Mucosa of stomach (tissue), 1 donor: ENCODE measurements around the gene OTUD5.

Experiments used
- H3K27me3 ChIP-seq: one replicate; pipeline ENCODE4 v1.7.0; 2013; ENCODE audit warnings: mild to moderate bottlenecking, low read length; ENCODE audit not compliant: control insufficient read depth, insufficient read depth
- H3K36me3 ChIP-seq: one replicate; pipeline ENCODE4 v1.7.0; 2013; ENCODE audit warnings: low read length; ENCODE audit not compliant: control insufficient read depth, insufficient read depth
- H3K4me1 ChIP-seq: one replicate; pipeline ENCODE4 v1.7.0; 2013; ENCODE audit warnings: mild to moderate bottlenecking, low read length; ENCODE audit not compliant: control insufficient read depth, insufficient read depth
- H3K4me3 ChIP-seq: one replicate; pipeline ENCODE4 v1.7.0; 2013; ENCODE audit warnings: low read length
- H3K9ac ChIP-seq: one replicate; pipeline ENCODE4 v1.7.0; 2013; ENCODE audit warnings: mild to moderate bottlenecking, low read length, moderate library complexity
- H3K9me3 ChIP-seq: one replicate; pipeline ENCODE4 v1.7.0; 2013; ENCODE audit warnings: mild to moderate bottlenecking, low read length, moderate library complexity; ENCODE audit not compliant: control insufficient read depth
- donor health status: Pancreatic carcinoma.

The OTUD5 gene

DNA sequence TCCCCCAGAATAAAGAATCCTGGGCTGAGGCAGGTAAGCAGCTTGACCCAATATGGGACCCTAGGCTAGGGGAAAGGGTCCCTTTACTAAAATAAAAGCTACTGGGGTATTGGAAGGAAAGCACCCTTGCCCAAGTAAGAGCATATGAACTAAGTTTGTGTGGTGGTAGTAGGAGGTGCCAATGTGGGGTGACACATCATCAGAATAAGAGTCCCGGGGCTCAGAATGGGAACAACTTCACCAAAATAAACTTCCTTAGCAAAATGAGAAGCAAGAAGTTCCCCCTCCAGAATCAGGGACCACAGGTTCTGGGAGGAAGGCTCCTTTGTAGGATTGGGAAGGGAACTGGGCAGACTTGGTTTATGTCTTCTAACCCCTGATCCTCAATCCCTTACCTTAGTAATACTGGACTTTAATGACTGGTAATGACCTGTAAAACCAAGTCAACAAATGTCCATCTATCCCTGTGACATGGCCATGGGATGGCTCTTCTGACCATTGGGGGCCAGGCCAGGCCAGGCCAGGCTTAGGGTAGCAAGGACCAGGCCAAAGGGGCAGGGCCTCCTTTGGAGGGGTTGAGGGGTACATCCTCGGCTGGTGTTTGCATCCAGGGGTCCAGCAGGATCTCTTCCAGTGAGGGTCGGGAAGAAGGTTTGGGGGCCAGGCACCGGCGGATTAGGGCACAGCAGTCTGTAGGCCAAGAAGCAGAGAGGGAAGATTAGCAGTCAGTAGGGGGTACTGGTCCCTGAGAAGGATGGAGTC is 43.6 kb downstream of the OTUD5 start:
- H3K4me1 ChIP-seq = peaks cover 12% of the 10 kb centered on the region
- H3K36me3 ChIP-seq = no peaks in the 10 kb centered on the region
- no peaks in the 10 kb centered on the region for H3K27me3 ChIP-seq
- no peak overlapping the region for H3K4me3 ChIP-seq
- H3K9ac ChIP-seq = no peak overlapping the region
- H3K9me3 ChIP-seq = no peaks in the 10 kb centered on the region

GRCh38 chrX:48911412-48912182 is 45.8 kb downstream of the OTUD5 start, which contains the start of gene SLC35A2:
SLC35A2 (minus strand) TSS chrX:48911646; CDS start chrX:48911636, 10 bp downstream.
- peak within 1 kb of the TSS; percentile 80 for H3K9ac ChIP-seq

GRCh38 chrX:48910926-48911411 is 46.4 kb downstream of the OTUD5 start:
- H3K27me3 ChIP-seq = no peaks in the 10 kb centered on the region
- no peaks in the 10 kb centered on the region for H3K9me3 ChIP-seq
- peaks cover 6% of the 10 kb centered on the region for H3K4me1 ChIP-seq
- peak overlapping the region; percentile 89 for H3K4me3 ChIP-seq
- peak overlapping the region; percentile 80 for H3K9ac ChIP-seq
- H3K36me3 ChIP-seq = no peaks in the 10 kb centered on the region

More at GRCh38 chrX:48911412-48912182, 45.8 kb downstream of the OTUD5 start, which contains the start of gene SLC35A2:
- Histone ChIP-seq H3K4me3 (peak within 1 kb of the TSS; percentile 89), H3K27me3 (no peaks in the 10 kb centered on the region), H3K4me1 (peaks cover 6% of the 10 kb centered on the region), H3K36me3 (no peaks in the 10 kb centered on the region), H3K9me3 (no peaks in the 10 kb centered on the region)

GRCh38 chrX:48909703-48910294 is 47.6 kb downstream of the OTUD5 start:
- no peak overlapping the region for H3K4me3 ChIP-seq
- no peaks in the 10 kb centered on the region for H3K27me3 ChIP-seq
- peaks cover 6% of the 10 kb centered on the region for H3K4me1 ChIP-seq
- no peaks in the 10 kb centered on the region for H3K36me3 ChIP-seq
- H3K9ac ChIP-seq = no peak overlapping the region
- H3K9me3 ChIP-seq = no peaks in the 10 kb centered on the region

- Histone ChIP-seq H3K27me3 (no peaks in the 10 kb centered on the region), H3K4me3 (no peak overlapping the region), H3K9ac (no peak overlapping the region), H3K9me3 (no peaks in the 10 kb centered on the region), H3K4me1 (peaks cover 6% of the 10 kb centered on the region), H3K36me3 (no peaks in the 10 kb centered on the region)
Measured at GRCh38 chrX:48908600-48908999, 48.8 kb downstream of the OTUD5 start.

DNA sequence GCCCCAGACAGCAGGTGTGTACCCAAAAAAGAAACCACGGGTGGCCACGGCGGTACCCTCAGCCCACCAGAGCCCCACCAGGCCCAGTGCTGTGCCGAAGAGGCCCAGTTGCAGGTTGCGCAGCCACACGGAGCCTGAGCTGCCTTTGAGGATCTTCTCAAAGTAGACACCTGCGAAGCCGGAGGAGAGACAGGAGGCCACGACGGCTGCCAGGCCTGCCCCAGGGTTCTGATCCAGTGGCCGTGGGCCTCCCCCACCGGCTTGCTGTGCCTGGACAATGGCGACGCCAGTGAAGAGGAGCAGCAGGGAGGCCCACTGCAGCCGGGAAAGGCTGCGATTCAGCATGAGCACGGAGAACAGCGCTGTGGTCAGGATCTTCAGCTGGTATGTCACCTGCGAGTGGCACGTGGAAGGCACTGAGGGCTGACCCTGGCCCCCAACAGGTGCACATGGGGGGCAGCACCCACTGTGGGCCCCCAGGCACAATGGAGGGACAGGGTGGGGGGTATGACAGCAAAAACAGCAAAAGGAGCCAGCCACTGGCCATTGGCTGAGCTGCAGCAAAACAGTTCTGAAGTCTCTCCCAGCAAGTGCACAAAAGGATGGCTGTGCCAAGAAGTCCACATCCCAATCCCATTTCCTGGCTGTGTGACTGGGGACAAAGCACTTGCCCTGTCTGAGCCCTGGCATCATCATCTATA is 52.2 kb downstream of the OTUD5 start:
- no peaks in the 10 kb centered on the region for H3K9me3 ChIP-seq
- H3K36me3 ChIP-seq = no peaks in the 10 kb centered on the region
- H3K27me3 ChIP-seq = no peaks in the 10 kb centered on the region
- no peak overlapping the region for H3K4me3 ChIP-seq
- no peak overlapping the region for H3K9ac ChIP-seq
- H3K4me1 ChIP-seq = no peaks in the 10 kb centered on the region

- H3K9ac ChIP-seq = no peak overlapping the region
- H3K4me1 ChIP-seq = no peaks in the 10 kb centered on the region
- H3K27me3 ChIP-seq = no peaks in the 10 kb centered on the region
- no peak overlapping the region for H3K4me3 ChIP-seq
- no peaks in the 10 kb centered on the region for H3K9me3 ChIP-seq
- H3K36me3 ChIP-seq = no peaks in the 10 kb centered on the region
Measured at GRCh38 chrX:48904626-48905025, 52.8 kb downstream of the OTUD5 start.

DNA sequence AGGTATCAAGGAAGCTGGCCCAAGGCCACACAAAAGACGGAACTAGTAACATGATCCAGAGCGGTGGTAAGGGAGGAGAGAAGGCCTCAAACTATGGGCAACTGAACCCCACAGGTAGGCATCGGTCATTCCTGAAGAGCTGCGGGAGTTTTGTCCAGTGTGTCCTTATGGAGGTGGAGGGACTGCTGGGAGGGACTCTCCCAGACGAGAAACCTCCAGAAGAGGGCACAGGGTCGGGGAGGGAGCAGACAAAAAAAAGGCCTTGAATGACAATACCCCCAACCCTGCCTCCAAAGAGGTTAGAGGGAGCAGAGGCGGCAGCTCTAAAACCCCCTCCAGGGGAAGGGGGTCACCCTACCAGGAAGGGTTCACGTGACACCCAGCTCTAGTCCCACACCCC is 53.2 kb downstream of the OTUD5 start:
- Histone ChIP-seq H3K9me3 (no peaks in the 10 kb centered on the region), H3K9ac (no peak overlapping the region), H3K36me3 (no peaks in the 10 kb centered on the region)

GRCh38 chrX:48903290-48903689 is 54.1 kb downstream of the OTUD5 start:
- Histone ChIP-seq H3K9ac (no peak overlapping the region), H3K27me3 (no peaks in the 10 kb centered on the region), H3K4me1 (no peaks in the 10 kb centered on the region), H3K4me3 (no peak overlapping the region), H3K36me3 (no peaks in the 10 kb centered on the region), H3K9me3 (no peaks in the 10 kb centered on the region)

More for the DNA sequence above, 53.2 kb downstream of the OTUD5 start:
- Histone ChIP-seq H3K4me3 (no peak overlapping the region), H3K4me1 (no peaks in the 10 kb centered on the region), H3K27me3 (no peaks in the 10 kb centered on the region)

DNA sequence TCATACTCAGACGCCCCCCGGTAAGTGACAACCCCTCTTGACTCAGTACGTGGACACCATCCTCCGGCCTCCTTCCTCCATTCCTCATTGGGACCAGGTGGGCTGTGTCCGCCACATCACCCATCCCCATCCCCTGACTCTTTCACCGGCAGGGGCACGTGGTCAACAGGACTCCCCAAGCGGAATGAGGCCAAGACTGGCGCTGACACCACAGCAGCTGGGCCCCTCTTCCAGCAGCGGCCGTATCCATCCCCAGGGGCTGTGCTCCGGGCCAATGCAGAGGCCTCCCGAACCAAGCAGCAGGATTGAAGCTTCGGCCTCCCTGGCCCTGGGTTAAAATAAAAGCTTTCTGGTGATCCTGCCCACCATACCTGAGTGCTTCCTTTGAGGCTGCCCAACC is 54.6 kb downstream of the OTUD5 start:
- no peaks in the 10 kb centered on the region for H3K4me1 ChIP-seq
- no peaks in the 10 kb centered on the region for H3K27me3 ChIP-seq
- no peak overlapping the region for H3K4me3 ChIP-seq
- H3K36me3 ChIP-seq = no peaks in the 10 kb centered on the region
- H3K9ac ChIP-seq = no peak overlapping the region
- H3K9me3 ChIP-seq = no peaks in the 10 kb centered on the region

- H3K36me3 ChIP-seq = no peaks in the 10 kb centered on the region
- H3K27me3 ChIP-seq = no peaks in the 10 kb centered on the region
- no peaks in the 10 kb centered on the region for H3K9me3 ChIP-seq
- no peaks in the 10 kb centered on the region for H3K4me1 ChIP-seq
- H3K9ac ChIP-seq = no peak overlapping the region
- H3K4me3 ChIP-seq = no peak overlapping the region
Measured at GRCh38 chrX:48902135-48902534, 55.3 kb downstream of the OTUD5 start.
